GM08714 (cell line): ENCODE measurements around the gene PPIP5K1.
A peak's percentile ranks its signal among the peaks of the same experiment; 100 is the strongest.

Experiments used
- H3K4me3 ChIP-seq: fragments of 200-500 bp; sonication (Bioruptor generic); 2 replicates; pipeline ENCODE4 v1.5.1; 2014; ENCODE audit warnings: mild to moderate bottlenecking, low read length, inconsistent platforms
- ZNF274 ChIP-seq: IDR thresholded peaks from 2 replicates; pipeline ENCODE4 v1.6.1; 2012; ENCODE audit warnings: mild to moderate bottlenecking, low read depth, low read length

PPIP5K1 gene

DNA sequence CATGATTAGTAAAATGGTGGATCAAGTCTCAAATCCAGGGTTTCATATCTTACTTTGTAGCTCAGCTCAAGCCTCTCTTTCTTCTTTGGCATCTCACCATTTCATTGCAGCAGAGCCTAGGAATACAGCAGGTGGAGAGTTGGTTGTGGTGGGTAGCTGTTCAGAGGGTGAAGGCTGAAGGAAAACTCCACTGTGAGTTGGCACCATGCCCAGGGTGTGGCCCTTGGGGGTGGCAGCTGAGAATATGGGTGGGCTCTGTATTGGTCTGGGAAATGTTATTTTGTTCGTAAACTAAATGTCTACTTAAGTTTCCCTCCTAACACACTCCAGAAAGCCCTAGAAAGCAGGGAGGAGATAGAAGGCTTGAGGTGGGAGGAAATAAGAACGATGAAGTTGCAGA is 74.3 kb downstream of the PPIP5K1 start:
- no peak overlapping the region for H3K4me3 ChIP-seq
- TF ChIP-seq ZNF274: no peak

DNA sequence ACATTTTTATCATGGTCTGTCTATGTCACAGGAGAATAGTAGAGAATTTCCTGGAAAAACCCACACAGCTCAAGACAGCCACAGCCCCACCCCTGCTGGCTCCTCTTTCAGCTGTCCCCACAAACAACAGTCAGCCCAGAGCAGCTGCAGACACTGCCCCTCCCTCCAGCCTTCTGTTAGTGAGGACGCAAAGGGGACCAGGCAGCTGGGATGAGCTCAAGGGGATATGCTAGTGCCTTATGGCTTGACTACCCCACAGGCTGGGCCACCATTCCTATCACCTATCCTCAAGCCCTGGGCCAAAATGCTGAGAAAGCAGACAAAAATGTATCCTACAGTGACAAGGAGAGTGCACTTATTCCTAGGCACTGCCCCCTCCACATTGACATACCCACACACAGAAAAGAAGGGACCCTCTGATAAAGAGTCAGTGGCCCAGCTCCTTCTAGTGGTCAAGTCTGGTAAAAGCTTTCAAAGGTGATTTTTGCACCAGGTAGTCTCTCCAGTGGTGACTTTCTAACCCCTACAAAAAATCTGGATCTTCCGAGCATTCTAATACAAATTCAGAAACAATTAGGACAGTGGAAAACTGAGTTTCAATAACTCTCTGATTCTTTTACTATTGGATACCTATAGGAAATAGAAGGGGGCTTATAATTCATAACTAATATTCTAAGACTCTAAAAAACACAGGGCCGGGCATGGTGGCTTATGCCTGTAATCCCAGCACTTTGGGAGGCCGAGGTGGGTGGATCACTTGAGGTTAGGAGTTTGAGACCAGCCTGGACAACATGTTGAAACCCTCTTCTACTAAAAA is 75.6 kb downstream of the PPIP5K1 start:
- H3K4me3 ChIP-seq: no peak overlapping the region
- TF ChIP-seq ZNF274: no peak

DNA sequence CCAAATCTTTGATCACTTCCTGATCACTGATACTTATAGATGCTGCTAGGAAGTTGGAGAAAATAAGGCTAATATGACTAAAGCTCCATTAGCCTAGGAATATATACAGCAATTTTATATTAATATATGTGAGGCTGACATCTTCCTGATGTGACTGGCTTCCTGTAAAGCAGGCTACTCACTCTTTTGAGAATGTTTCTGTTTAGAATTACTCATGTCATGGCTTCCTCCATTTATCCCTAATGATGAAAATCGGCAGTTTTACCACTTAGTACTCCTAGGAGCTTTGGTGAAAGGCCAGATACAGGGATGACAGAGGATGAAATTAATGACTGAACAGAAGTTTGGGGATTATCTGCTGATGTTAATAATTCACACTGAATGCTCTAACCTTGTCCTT is 76.5 kb downstream of the PPIP5K1 start:
- H3K4me3 ChIP-seq: no peak overlapping the region
- TF ChIP-seq ZNF274: no peak

DNA sequence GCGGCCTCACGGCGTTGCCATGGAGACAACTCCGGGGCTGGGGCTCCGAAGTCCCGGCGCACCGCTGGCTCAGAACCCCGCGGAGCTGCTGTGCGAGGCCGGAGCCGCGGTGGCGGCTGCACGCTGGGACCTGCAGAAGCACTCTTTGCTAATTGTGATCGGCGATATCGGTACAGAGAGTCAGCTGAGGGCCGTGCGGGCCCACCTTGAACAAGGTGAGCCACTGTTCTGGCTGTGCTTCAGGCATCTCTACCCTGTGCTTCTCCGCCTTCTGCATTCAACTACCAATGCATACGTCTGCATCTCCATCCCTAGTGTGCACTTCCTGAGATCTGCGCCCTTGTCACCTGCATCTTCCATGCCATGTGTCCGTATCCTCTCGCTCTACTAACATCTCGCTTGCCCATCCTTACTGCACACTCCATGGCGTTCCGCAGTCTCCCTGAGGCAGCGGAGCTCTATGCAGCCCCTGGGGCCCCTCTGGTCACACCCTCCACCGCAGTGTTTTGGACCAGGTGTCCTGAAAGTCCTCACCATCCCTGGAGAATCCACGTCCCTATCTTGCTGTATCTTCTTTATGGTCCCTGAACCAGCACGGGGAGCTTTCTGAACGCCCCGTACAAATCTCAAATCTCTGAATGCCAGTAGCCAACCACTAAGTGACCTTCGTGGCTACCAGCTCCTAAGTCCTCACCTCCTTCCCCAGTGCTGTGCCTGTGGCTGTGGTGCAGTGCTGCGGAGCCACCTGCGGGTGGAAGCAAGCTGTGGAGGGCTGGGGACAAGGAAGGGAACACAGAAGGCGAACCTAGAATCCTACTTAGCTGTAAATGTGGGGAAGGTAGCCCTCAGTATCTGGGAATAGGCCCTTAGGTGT is 78.8 kb downstream of the PPIP5K1 start:
- peak overlapping the region; percentile 39; the same call in 1 of the 2 replicates for H3K4me3 ChIP-seq
- TF ChIP-seq ZNF274: no peak

DNA sequence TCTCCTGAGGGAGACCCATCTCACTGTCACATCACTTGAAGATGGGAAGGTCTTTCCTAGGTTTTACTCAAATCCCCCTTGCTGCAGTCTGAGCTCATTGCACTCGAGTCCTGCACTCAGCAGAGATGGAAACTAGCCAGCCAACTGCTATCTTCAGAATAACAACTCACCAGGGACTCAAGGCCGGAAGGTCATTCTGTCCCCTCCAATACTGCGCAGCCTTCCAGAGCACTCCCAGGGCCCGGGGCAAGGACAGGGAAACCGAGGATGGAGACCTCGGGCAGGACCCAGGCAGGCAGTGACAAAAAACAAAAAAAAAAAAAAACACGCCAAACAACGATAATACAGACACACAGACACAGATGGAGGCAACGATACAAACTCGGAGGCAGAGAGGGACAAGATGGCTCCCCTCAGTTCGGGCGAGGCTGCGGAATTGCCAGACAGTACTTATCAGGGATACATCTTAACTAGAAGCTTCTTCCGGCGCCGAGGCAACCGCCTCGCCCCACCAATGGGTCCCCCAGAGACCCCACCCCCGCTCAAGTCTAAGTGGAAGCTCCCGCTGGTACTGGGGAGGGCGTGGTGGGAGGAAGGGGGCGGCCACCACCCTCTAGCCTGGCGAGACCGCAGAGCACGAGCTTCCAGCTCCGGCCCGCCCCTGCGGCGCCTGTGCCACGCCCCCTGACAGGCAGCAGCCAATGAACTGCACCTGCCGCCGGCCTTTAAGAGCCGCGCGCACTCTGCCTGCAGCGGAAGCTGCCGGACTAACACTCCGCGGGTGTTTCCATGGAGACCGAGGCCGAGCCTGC is 79.6 kb downstream of the PPIP5K1 start:
- H3K4me3 ChIP-seq: peak overlapping the region; percentile 75
- no peak for TF ChIP-seq ZNF274

DNA sequence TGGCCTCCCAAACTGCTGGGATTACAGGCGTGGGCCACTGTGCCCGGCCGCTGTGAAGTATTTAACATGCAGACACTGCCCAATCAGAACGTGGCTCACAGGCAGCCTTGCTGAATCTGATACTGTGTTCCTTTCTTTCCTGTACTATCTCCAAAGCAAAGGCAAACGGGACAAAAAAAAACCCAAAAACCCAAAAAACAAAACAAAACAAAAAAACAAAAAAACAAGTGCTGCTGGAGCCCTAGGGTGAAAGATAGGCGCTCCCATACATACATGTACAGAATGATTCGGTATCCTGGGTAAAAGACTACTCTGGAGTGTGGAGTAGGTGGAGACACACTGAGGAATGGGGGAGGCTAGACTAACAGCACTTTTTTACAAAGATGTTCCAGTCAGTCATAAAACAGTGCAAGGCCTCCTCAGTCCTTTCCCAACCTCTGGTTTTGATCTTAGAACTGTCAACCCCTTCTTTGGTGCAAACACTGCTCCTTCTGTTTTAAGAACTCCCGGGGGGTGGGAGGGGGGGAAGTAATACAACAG is 80.3 kb downstream of the PPIP5K1 start:
- peak overlapping the region; percentile 75; the same call in 1 of the 2 replicates for H3K4me3 ChIP-seq
- no peak for TF ChIP-seq ZNF274

DNA sequence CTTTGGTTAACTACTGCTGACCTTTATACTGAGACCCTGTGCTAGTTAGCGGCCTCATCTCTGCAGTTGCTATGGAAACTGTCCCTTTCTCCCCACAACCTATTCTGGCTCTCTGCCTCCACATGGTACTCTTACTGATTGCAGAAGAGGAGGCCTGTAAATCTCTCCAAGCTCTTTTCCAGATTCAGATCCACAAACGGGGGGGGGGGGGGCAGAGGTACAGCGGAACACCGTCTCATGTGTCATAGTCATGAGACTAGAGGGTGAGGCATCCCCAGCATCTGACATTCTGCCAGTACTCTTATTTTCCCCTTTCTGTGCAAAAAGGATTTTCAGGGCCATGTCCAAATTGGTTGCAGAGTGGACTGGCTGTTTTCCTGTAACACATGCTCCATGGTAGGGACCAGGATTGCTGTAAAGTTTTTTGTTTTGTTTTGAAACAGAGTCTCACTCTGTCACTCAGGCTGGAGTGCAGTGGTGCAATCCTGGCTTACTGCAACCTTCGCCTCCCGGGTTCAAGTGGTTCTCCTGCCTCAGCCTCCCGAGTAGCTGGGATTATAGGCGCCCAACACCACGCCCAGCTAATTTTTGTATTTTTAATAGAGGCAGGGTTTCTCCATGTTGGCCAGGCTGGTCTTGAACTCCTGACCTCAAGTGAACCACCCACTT is 80.9 kb downstream of the PPIP5K1 start:
- TF ChIP-seq ZNF274: no peak
- no peak overlapping the region for H3K4me3 ChIP-seq

DNA sequence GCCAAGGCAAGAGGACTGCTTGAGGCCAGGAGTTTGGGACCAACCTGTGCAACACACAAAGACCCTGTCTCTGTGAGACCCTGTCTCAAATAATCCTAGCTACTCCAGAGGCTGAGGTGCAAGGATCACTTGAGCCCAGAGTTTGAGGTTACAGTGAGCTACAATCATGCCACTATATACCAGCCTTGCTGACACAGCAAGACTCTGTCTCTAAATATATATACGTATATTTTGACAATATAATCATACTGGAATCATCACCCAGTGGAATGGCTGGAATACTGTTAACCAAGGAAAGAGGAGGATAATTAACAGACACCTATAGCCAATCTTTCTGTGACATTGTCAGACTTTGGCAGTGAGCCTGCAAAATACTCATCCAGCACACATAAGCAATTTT is 81.6 kb downstream of the PPIP5K1 start:
- no peak overlapping the region for H3K4me3 ChIP-seq
- no peak for TF ChIP-seq ZNF274

DNA sequence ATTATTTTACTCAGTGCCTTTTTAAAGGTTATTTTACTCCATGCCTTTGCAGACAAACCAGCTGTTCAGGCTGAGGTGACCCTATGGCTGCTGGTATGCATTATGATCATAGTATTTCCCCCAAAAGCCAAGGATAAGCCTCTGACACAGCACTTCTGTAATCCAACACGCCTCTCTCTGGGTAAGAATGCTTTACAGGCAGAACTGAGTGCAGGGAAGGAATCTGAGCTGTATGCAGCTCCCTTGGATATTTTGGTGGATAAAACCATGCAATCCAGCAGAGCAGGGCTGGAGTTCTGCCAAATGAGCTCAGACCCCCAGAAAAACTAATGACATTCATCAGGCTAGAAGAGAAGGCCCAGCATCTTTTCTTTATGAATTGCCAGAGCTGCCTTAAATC is 84.3 kb downstream of the PPIP5K1 start:
- H3K4me3 ChIP-seq: no peak overlapping the region
- TF ChIP-seq ZNF274: no peak

DNA sequence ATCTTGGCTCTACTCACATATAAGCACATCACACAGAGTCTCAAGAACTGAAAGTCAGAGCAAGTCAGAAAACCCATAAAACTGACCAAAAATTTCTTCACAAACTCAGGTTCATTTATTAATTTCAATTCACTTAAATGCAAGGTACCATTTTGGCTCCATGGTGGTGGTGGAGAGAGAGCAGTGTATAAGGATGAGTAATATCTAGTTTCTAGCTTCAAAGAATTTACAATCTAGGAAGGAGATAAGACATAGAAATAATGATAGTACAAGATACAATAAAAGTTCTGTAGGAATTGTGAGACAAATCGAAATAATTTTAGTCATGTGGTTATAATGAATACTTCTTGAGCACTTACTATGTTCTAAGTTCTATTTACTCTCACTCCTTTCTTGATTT is 90.4 kb downstream of the PPIP5K1 start:
- TF ChIP-seq ZNF274: no peak
- no peak overlapping the region for H3K4me3 ChIP-seq

DNA sequence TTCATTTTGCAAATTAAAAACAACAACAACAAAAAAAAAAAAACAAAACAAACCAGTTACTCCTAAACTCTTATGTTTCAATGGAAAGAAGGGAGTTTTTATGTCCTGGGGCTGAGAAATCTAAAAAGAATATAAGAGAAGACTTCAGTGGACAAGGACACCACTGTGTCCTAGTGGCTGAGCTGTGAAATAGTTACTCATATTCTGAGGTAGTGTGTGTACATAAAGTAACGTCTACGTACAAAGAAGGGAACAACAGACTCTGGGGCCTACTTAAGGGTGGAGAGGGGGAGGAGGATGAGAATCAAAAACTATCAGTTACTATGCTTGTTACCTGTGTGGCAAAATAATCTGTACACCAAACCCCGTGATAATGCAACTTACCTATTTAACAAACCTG is 91.0 kb downstream of the PPIP5K1 start:
- no peak overlapping the region for H3K4me3 ChIP-seq
- TF ChIP-seq ZNF274: no peak

DNA sequence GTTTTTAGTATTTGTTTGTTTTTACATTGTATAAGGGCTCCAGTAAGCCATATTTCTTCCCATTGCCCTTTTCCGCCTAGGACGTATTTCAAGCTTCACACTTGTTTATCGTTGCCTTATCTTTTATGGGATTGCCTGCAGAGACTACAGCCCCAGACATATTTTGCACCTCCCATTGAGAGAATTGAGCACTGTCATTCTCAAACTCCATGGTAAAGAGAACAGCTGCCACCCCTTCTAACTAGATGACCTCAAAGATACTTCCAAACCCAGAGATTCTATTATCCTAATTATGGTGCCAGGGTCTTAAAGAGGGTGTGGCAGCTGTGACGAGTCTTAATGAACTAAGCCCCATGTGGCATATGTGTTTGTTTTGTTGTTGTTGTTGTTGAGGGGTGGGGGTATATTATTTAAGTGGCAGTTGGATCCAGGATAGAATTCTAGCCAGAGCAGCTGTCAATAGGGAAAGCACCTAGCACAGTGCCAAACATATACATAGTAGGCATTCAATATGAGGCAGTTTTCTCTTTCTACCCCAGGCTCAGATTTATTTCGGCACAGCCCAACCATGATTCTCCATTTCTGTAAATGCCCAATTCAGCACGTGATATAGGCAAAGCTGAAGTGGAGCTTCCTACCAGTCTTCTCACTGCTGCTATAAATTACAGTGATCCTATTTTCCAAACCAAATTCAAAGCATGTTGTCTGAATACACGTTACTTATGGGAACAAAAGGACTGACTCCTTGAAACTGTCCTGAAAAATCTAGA is 96.1 kb downstream of the PPIP5K1 start:
- TF ChIP-seq ZNF274: no peak
- H3K4me3 ChIP-seq: peak overlapping the region; percentile 75

DNA sequence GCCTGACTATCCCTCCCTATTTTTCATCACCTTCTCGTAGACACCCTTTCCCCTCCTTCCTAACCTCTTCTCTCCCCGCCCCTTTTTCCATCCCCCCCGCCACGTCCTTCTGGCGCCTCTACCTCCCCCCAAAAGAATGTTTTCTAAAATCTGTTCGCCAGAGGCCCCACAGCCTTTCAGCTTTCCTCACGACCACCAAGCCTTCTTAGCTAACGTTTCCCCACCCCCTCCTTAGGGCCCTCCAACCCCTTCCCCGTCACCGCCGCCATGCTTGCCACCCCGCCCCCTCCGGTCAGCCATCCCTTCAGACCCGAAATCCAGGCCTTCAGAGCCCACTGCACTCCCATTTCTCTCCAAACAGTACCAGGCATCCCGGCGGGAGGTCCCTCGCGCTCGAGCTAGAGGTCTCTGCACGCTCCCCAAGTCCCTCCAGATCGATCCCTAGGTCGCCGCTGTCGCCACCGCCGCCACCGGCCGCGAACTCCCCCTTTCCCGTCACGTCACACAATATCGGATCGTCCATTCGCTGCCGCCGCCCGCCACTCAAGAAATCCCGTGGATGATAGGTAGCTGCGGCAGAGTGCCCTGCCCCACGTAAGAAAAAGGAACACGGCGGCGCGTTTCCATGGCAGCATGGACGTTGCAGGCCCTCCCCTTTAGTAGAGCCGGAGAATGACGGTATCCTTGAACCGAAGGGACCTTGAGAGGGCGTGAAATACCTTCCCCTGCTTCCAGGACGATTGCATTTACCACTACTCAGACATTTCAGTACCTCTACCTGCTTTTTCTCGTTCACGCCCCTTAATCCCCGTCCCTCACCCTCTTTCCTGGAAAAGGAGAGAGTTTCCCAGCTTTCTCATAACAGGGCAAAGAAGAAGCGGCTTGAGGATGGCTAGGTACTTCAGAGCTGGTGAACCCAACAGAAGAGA is 97.1 kb downstream of the PPIP5K1 start, which contains the start of gene TP53BP1:
Gene TP53BP1 (minus strand): TSS at position 484 of the 929 bp plus-strand sequence. CDS start 113 bp downstream, at position 371.
- peak within 1 kb of the TSS; percentile 75 for H3K4me3 ChIP-seq
- no peak for TF ChIP-seq ZNF274
